Measurements from ENCODE around the gene ERBB2. TPM values are rescaled to one million over a fixed set of nuclear protein-coding genes. Genes with fewer than 3 reads are reported as not detected.

ERBB2 gene
- total RNA-seq, 4 donors from 2014 or later: 8.5 to 13.2 (median 12.3) TPM

GRCh38 chr17:39711851-39712250 lies 12.0 kb downstream of the ERBB2 start:
- no peak for TF ChIP-seq CTCF (IDR thresholded peaks at IDR 0.05; ENCODE audit: low read depth)

DNA sequence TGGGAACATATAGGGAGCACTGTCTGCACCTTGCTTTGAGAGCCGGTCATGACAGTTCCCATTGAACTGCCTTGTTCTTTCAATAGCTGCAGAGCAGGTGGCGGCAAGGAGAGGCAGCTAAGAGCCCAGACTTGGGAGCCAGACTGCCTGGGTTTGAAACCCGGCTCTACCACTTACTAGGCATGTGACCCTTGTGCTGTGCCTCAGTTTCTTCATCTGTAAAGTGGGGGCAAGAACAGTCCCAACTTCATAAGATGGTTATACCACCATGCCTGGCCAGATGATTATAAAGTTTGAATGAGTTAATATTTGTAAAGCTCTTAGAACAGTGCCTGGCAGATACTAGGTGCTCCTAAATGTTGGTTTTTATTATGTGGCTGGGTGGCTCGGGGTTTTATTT lies 14.4 kb downstream of the ERBB2 start:
- TF ChIP-seq CTCF (IDR thresholded peaks at IDR 0.05; ENCODE audit: low read depth): no peak

DNA sequence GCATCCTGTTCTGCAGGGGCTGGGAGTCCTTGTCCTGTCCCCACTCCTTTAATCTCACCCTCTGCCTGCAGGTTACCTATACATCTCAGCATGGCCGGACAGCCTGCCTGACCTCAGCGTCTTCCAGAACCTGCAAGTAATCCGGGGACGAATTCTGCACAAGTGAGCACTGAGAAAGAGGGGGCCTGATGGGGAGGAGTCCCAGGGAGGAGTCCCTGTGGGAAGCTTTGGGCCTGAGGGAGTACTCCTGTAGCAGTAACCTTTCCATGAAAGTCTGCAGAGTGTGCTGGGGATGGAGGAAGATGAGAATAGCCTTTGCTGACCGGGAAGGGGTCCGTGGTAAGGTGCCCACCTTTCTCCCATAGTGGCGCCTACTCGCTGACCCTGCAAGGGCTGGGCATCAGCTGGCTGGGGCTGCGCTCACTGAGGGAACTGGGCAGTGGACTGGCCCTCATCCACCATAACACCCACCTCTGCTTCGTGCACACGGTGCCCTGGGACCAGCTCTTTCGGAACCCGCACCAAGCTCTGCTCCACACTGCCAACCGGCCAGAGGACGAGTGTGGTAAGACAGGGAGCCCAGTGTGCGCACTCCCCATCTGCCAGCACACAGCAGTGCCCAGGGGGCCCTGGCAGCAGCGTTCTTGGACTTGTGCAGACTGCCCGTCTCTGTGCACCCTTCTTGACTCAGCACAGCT lies 15.7 kb downstream of the ERBB2 start:
- TF ChIP-seq CTCF (IDR thresholded peaks at IDR 0.05; ENCODE audit: low read depth): no peak

GRCh38 chr17:39716073-39716818 lies 16.4 kb downstream of the ERBB2 start:
- no peak for TF ChIP-seq CTCF (IDR thresholded peaks at IDR 0.05; ENCODE audit: low read depth)

- TF ChIP-seq CTCF (IDR thresholded peaks at IDR 0.05; ENCODE audit: low read depth): no peak
Measured at GRCh38 chr17:39716879-39717536, 17.1 kb downstream of the ERBB2 start.

DNA sequence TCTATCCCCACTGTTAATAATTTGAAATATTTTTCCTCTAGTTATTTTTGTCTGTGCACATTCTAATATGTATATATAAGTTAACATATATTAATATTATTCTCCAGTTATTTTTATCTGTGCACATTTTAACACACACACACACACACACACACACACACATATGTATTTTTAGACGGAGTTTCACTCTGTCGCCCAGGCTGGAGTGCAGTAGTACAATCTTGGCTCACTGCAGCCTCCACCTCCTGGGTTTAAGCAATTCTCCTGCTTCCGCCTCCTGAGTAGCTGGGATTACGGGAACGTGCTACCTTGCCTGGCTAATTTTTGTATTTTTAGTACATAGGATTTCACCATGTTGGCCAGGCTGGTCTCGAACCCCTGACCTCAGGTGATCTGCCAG lies 17.8 kb downstream of the ERBB2 start:
- no peak for TF ChIP-seq CTCF (IDR thresholded peaks at IDR 0.05; ENCODE audit: low read depth)
